GM19035 (cell line): ENCODE results near the gene TTLL11.

Experiments
- ATAC-seq: cut with Tn5 transposase; IDR thresholded peaks from one replicate; pipeline ENCODE4 v1.9.1; 2021; ENCODE audit not compliant: unreplicated experiment

Gene TTLL11

DNA sequence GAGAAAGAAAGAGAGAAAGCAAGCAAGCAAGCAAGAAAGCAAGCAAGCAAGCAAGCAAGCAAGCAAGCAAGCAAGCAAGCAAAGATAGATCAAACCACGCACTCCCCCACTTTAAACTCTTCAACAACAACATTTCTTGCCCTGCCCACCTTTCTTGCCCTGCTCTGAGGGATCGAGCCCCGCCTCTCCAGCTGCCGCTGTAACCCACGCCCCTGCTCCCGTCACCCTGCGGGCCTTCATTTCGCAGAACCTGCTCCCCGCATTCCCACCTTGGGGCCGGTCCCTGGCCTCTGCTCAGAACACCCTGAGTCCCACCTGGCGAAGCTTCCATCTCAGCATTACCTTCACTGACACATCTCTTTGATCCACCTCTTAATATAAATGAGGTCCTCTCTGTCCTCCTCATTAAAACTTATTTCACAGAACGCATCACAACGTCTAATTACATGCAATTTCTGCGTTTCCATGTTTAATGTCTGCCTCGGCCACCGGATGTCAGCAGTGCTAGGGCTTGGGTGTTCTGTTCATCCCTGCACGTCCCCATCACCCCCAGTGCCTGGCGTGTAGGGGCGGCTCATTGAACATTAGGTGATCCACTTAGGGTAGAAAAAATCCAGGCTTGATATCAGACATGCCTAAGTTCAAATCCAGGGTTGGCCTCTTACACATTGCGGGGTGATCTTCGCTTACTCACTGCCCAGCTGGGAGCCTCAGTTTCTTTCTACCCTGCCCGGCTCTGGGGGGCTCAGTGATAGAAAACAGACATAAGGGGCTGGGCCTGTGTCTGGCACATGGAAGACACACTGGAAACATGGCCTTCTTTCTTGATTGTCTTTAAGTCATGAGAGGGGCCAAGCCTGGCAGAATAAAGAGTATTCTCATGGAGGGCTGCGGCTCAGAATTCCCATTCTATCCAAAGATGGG, 254.1 kb downstream of the TTLL11 start:
- no peak for ATAC-seq

DNA sequence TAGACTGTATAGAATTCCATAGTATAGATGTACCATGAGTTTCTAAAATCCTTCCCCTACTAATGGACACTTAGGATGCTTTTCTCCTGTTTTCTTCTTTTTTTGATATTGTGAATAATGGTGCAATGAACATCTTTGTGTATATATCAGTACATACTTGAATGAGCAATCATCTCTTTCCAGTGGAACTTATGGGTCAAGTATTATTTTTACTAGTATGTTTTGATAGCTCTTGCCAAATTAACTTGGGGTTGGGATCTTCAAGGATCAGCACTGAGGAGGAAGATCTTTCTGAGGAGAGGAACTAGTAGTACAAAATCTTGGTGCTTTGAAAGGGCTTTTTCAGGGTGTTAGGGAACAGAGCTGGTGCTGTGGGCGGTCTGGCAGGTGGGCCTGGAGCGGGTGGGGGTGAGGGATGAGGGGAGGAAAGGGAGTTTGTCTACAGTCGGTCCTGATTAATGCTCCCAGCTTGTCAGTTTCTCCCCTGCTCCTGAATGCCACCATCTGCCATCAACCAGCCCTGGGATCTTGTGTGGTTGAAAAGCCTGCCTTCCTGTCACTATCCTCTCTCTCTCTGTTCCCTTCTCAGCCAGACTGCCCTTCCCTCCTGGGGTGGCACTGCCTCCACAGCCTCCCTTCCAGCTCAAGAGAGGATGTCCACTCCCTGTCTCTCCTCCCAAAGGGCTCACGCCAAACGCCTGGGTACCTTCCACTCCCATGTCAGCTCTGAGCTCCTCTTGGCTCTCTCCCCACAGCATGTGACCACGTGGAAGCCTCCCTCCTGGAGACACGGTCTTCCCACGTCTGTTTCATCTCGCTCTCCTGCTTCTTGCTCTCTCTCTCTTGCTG, 255.8 kb downstream of the TTLL11 start:
- ATAC-seq: no peak

DNA sequence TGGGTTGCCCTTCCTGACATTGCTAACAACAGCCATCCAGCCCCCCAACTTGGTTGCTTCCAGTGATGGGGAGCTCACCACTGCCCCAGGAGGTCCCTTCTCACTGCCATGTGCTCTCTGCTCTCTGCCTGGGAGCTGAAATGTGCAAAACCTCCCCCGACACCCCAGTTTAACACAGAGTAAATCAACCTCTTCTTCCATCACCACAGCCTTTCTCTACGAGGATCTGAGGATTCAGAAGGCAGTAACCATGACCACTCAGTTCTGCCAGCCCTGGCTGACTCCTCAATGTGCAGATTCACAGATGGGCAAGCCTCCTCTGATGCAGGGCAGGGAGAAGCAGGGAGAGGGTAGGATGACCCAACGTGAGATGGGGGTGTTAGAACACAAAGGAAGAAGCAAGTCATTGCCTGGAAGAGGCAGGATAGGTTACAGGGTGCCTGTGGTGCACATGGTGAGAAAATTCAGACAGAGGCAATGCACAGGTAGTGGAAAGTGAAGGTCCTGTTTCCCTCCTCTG, 256.7 kb downstream of the TTLL11 start:
- ATAC-seq: no peak

- ATAC-seq: no peak
These were observed 257.3 kb downstream of the TTLL11 start for GRCh38 chr9:121835587-121836365.

DNA sequence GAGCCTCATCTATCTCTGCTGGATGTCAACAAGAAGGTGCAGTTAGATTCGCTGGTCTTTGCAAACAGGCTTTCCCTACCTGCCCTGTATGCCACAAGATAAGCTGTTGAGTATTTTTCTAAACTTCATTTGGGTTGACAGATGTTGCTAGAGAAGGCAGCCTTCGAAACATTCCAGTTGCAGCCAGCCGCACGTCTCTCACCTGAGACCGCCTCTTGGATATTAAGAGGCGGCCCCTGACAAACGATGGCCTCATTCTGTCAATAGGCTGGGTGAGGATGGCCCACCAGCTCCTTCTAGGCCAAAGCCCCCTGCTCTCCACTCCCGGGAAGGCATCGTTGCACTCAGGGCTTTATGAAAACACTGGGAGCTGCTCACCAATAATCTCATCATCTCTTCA, 260.0 kb downstream of the TTLL11 start:
- ATAC-seq: no peak

- no peak for ATAC-seq
These were observed 261.2 kb downstream of the TTLL11 start for GRCh38 chr9:121831869-121832268.

DNA sequence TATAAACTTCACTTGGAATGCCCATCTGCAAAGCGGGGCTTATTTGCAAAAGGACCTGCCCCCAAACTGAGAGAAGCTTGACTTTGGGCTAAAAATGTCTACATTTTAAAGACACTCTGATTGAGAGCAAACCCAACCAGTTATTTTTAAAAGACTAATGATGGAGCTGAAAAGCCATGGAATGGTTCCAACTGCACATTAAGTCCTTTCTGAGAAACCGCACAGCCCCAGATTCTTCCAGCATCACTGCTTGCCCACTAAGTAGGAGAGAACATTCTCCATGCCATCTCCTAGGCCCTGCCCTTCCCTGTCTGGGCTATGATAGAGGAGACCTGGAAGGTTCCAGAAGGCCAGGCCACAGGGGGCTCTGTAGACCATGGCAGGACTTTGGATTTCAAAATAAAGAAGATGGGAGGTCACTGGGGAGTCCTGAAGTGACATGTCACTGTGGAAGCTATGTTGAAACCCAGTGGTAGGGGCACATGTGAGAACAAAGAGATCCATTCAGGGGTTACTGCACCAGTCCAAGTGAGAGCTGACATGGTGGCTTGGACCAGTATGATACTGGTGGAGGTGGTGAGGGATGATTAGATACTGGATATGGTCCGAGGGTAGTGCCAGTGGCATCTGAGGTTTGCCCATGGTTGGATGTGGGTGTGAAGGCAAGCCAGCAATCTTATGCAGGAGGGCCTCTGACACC, 262.5 kb downstream of the TTLL11 start:
- ATAC-seq: no peak

GRCh38 chr9:121827251-121827967, 265.7 kb downstream of the TTLL11 start:
- ATAC-seq: no peak

- ATAC-seq: no peak
These were observed 266.4 kb downstream of the TTLL11 start for GRCh38 chr9:121826711-121827110.

GRCh38 chr9:121825031-121825691, 267.9 kb downstream of the TTLL11 start:
- ATAC-seq: no peak

- no peak for ATAC-seq
These were observed 268.5 kb downstream of the TTLL11 start for GRCh38 chr9:121824651-121825030.

DNA sequence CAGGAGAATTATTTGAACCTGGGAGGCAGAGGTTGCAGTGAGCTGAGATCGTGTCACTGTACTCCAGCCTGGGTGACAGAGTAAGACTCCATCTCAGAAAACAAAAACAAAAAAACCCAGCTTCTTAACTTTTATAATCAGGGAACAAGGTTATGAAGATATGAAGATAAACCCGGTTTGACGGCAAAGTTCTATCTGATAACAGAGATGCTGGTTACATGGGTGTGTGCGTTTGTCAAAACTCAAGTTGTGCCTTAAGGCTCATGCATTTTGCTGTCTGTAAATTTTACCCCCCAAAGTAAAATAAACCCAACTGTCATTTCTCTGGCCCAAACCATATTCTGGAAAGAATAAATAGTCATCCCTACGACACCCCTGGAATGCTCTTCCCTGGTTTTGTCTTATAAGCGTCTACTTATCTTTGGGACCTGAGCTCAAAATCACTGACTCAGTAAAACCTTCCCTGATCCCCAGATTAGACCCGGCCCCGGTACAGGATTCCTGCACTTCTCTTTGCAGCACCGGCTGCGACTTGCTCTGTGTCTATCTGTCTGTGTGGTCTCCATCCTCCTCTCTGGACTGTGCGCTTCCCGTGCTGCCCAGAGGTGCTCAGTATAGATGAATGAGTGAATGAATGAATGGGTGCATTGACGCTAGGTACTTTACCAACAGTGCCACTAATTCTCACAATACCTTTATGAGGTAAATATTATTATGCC, 269.5 kb downstream of the TTLL11 start:
- no peak for ATAC-seq

- no peak for ATAC-seq
These were observed 270.7 kb downstream of the TTLL11 start for GRCh38 chr9:121822093-121823085.

DNA sequence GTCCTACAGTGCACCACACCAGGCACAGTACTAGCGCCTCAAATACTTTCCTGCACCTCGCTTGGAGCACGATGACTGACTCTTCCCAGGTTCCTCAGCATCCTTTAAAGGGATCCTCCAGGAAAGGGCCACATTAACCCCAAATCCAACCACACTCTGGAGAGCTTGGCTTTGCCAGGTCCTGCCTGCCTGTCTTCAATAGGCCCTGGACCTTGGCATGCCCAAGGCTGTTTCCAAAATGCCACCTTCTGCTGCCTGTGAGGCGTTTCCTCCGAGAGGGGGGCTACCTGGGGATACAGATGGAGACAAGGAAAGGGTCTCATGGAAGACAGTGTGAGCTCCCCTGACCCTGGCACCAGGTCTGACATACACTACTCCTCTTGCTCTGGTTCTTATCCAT, 271.8 kb downstream of the TTLL11 start:
- ATAC-seq: no peak

DNA sequence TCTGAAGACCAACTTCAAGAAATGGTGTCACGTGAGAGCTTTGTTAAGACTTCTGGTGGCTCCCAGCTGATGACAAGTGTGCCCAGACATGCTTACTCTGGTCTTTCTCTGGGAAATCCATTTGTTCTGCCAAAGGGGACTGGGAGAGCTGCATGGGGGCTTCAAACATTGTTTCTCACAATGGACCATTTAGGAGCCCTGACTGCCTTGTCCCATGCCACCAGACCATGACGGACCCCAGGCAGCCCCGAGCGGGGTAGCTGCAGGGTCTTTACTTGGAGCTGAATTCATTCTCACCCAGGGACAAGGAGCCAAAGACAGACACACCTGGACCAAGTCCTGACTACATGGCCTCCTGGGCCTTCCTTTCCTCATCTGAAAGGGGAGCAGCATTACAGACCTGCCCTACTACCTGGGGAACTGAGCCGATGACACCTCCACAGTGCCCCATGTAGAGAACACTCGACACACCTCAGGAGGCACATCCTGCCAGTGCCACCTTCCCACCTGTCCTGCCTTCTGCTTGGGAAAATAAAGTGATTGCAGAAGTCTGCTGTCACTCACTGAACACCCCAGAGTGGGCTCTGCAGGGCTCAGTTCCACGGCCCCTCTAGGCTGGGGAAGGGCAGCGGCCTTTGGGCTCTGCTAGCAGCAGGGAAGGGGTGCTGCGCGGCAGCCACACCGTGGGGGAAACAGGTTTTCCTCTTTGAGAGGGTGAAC, 272.7 kb downstream of the TTLL11 start:
- no peak for ATAC-seq

GRCh38 chr9:121819428-121820231, 273.5 kb downstream of the TTLL11 start:
- no peak for ATAC-seq
